Neuronal stem cell (in vitro differentiated cells): ENCODE results near the gene PTPRT.

Experiments used
- DNase-seq: peaks from one replicate; pipeline ENCODE4 v3.0.0-alpha.2; 2013; ENCODE audit warnings: low spot score
- H2AFZ ChIP-seq: one replicate; pipeline ENCODE4 v1.6.1; 2013; ENCODE audit warnings: mild to moderate bottlenecking, low read length, inconsistent platforms
- H2AK5ac ChIP-seq: 2 replicates; pipeline ENCODE4 v1.6.1; 2013; ENCODE audit warnings: low read depth, mild to moderate bottlenecking, inconsistent platforms, low read length, moderate library complexity, mixed read lengths
- H2BK120ac ChIP-seq: 2 replicates; pipeline ENCODE4 v1.6.1; 2013; ENCODE audit warnings: low read depth, mild to moderate bottlenecking, inconsistent platforms, low read length, moderate library complexity, mixed read lengths
- H2BK12ac ChIP-seq: one replicate; pipeline ENCODE4 v1.6.1; 2013; ENCODE audit warnings: low read length, inconsistent platforms
- H2BK15ac ChIP-seq: 2 replicates; pipeline ENCODE4 v1.6.1; 2013; ENCODE audit warnings: mild to moderate bottlenecking, low read length, inconsistent platforms, mixed read lengths
- H2BK5ac ChIP-seq: one replicate; pipeline ENCODE4 v1.6.1; 2013; ENCODE audit warnings: inconsistent platforms, mild to moderate bottlenecking, low read length, moderate library complexity
- H3K14ac ChIP-seq: one replicate; pipeline ENCODE4 v1.6.1; 2013; ENCODE audit warnings: low read length, inconsistent platforms
- H3K18ac ChIP-seq: 2 replicates; pipeline ENCODE4 v1.6.1; 2013; ENCODE audit warnings: low read length, inconsistent platforms
- H3K23ac ChIP-seq: 2 replicates; pipeline ENCODE4 v1.6.1; 2013; ENCODE audit warnings: low read depth, mild to moderate bottlenecking, mixed read lengths, low read length, inconsistent platforms; ENCODE audit not compliant: poor library complexity
- H3K27ac ChIP-seq: replicated peaks from 3 replicates; pipeline ENCODE4 v1.5.1; 2013; ENCODE audit warnings: low read length, inconsistent platforms
- H3K27me3 ChIP-seq, 3 experiments: 2 replicates each; pipeline ENCODE4 v1.6.1; 2013; ENCODE audit warnings: low read length in 3 of 3, mild to moderate bottlenecking in 2 of 3, inconsistent platforms in 1 of 3, low read depth in 1 of 3, mixed read lengths in 1 of 3, moderate library complexity in 1 of 3; ENCODE audit not compliant: control insufficient read depth in 3 of 3, insufficient read depth in 3 of 3
- H3K36me3 ChIP-seq, 2 donors: replicated peaks in 1 of 2; 2 replicates each; pipeline ENCODE4 v1.6.1; 2013; ENCODE audit warnings: low read length in 2 of 2; ENCODE audit not compliant: control insufficient read depth in 2 of 2, insufficient read depth in 2 of 2
- H3K4ac ChIP-seq: 2 replicates; pipeline ENCODE4 v1.6.1; 2013; ENCODE audit warnings: inconsistent platforms, mild to moderate bottlenecking, low read length, moderate library complexity
- H3K4me1 ChIP-seq, 2 donors: 1 replicate in 1 of 2; 2 replicates in 1 of 2; pipeline ENCODE4 v1.6.1; 2013; ENCODE audit warnings: low read length in 2 of 2, low read depth in 1 of 2; ENCODE audit not compliant: control insufficient read depth in 2 of 2, insufficient read depth in 1 of 2
- H3K4me2 ChIP-seq: one replicate; pipeline ENCODE4 v1.6.1; 2013; ENCODE audit warnings: mild to moderate bottlenecking, low read length, inconsistent platforms; ENCODE audit not compliant: insufficient read depth, poor library complexity, severe bottlenecking
- H3K4me3 ChIP-seq, 2 donors: 2 replicates each; pipeline ENCODE4 v1.5.1; 2013; ENCODE audit warnings: low read length in 2 of 2, mild to moderate bottlenecking in 2 of 2, inconsistent platforms in 1 of 2, moderate library complexity in 1 of 2
- H3K79me1 ChIP-seq: one replicate; pipeline ENCODE4 v1.6.1; 2013; ENCODE audit warnings: low read depth, mild to moderate bottlenecking, inconsistent platforms, low read length, moderate library complexity
- H3K9ac ChIP-seq: one replicate; pipeline ENCODE4 v1.6.1; 2013; ENCODE audit warnings: mild to moderate bottlenecking, low read depth, low read length, inconsistent platforms; ENCODE audit not compliant: poor library complexity
- H3K9me3 ChIP-seq, 2 donors: replicated peaks in 1 of 2; 2 replicates each; pipeline versions ENCODE3 to v1.6.1; 2013; ENCODE audit warnings: low read length in 2 of 2, mild to moderate bottlenecking in 2 of 2, inconsistent platforms in 1 of 2, low read depth in 1 of 2, mixed read lengths in 1 of 2, moderate library complexity in 1 of 2; ENCODE audit not compliant: control insufficient read depth in 2 of 2, insufficient read depth in 1 of 2
- H4K8ac ChIP-seq: one replicate; pipeline ENCODE4 v1.6.1; 2013; ENCODE audit warnings: low read depth, mild to moderate bottlenecking, inconsistent platforms, low read length, moderate library complexity
- H4K91ac ChIP-seq: one replicate; pipeline ENCODE4 v1.6.1; 2013; ENCODE audit warnings: low read length, low read depth, mild to moderate bottlenecking, inconsistent platforms; ENCODE audit not compliant: poor library complexity
- WGBS, 2 donors: extraction: QIAGEN DNeasy Blood & Tissue Kit; methylation state at CpG; one replicate each; pipeline ENCODE4 v1.1.7; 2013; ENCODE audit warnings: missing lambda C conversion rate in 2 of 2, mixed read lengths in 1 of 2; ENCODE audit not compliant: insufficient read length in 2 of 2, insufficient replicate concordance in 1 of 2; ENCODE audit errors: extremely low coverage in 2 of 2; 5-methylcytosine and 5-hydroxymethylcytosine counted together

PTPRT gene

DNA sequence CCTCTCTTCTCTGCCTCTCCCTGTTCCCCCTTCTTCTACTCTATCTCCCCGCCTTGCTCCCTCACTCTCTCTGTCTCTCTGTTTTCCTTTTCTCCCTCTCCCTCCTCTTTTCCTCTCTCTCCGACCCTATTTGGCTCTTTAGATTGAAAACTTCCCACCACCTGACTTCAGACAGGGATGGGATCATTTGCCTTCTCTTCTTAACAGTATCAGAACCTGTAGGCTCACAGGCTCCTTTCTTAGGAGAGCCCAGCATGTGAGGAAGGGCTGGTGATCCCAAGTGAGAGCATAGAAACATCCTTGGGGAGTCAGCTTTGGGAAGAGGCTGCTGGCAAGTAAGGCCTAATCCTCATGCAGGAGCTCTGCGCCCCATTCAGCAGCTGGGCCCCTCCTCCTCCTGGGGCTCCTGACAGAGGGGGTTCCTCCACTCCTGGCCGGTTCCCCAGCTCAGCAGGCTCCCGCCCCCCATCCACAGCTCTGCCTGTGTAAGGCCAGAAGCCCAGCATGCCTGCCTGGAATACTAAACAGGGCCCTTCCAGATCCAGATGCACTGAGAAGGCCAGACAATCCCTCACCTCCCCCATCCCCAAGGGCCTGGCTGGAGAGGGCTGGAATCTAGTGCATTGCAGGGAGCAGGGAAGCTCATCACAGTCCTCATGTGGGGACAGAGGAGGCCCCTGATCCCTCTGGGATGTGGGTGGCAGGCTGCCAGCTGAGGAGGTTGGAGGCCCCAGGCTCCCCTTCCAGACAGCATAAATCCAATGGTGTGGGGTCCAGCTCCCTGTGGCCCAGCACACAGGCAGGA lies 93.4 kb downstream of the PTPRT start:
- peaks cover 0 to 7% of the 10 kb centered on the region in 2 donors for H3K4me1 ChIP-seq
- no peak overlapping the region for H4K8ac ChIP-seq
- H2AFZ ChIP-seq: peak overlapping the region; percentile 51
- H3K23ac ChIP-seq: no peak overlapping the region
- no peaks in the 10 kb centered on the region for H3K36me3 ChIP-seq
- H2BK12ac ChIP-seq: no peak overlapping the region
- H3K4me3 ChIP-seq: no peak overlapping the region
- H2BK120ac ChIP-seq: no peak overlapping the region
- H3K4me2 ChIP-seq: no peak overlapping the region
- H2BK5ac ChIP-seq: no peak overlapping the region
- peak overlapping the region; percentile 42 for H3K18ac ChIP-seq
- H3K4ac ChIP-seq: no peak overlapping the region
- no peak overlapping the region for H2BK15ac ChIP-seq
- H3K79me1 ChIP-seq: no peaks in the 10 kb centered on the region
- H3K14ac ChIP-seq: no peak overlapping the region
- no peak for DNase-seq
- WGBS, 2 donors: no CpG with 5 or more reads among the region's 5 CpGs
- H4K91ac ChIP-seq: peak overlapping the region; percentile 26
- H3K9ac ChIP-seq: no peak overlapping the region
- no peaks in the 10 kb centered on the region for H3K9me3 ChIP-seq
- no peak overlapping the region for H2AK5ac ChIP-seq
- H3K27ac ChIP-seq: no peak overlapping the region
- no peaks in the 10 kb centered on the region for H3K27me3 ChIP-seq

DNA sequence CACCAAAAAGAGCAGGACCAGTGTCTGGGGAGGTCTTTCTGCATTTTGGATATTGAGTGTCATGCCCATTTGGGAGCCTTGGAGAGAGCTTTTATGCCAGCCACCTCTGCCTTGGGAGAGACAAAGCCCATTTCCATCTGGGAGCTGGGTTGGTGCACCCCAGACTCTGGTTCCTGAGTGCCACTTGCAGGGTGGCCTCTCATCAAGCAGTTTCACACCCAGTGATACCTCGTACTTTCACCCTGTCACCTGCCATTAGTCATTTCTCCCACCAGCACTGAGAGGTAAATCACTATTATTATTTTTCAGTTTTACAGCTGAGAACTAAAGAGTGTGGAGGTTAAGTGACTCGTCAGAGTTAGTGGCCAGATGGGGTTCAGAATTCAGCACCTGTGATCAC lies 94.7 kb downstream of the PTPRT start:
- Histone ChIP-seq H2AK5ac (no peak overlapping the region), H3K9me3 (no peaks in the 10 kb centered on the region), H3K4me2 (no peak overlapping the region), H2BK120ac (no peak overlapping the region), H3K27ac (no peak overlapping the region), H2BK5ac (no peak overlapping the region), H3K14ac (no peak overlapping the region), H4K91ac (no peak overlapping the region), H3K79me1 (no peaks in the 10 kb centered on the region), H2BK15ac (no peak overlapping the region), H3K23ac (no peak overlapping the region), H3K18ac (no peak overlapping the region), H3K4me3 (no peak overlapping the region), H3K36me3 (no peaks in the 10 kb centered on the region), H2AFZ (no peak overlapping the region), H3K27me3 (no peaks in the 10 kb centered on the region), H3K4me1 (peaks cover 0 to 7% of the 10 kb centered on the region in 2 donors), H4K8ac (no peak overlapping the region), H2BK12ac (no peak overlapping the region), H3K9ac (no peak overlapping the region), H3K4ac (no peak overlapping the region)
- no CpG with 5 or more reads among the region's 2 CpGs for WGBS, 2 donors
- DNase-seq: no peak

DNA sequence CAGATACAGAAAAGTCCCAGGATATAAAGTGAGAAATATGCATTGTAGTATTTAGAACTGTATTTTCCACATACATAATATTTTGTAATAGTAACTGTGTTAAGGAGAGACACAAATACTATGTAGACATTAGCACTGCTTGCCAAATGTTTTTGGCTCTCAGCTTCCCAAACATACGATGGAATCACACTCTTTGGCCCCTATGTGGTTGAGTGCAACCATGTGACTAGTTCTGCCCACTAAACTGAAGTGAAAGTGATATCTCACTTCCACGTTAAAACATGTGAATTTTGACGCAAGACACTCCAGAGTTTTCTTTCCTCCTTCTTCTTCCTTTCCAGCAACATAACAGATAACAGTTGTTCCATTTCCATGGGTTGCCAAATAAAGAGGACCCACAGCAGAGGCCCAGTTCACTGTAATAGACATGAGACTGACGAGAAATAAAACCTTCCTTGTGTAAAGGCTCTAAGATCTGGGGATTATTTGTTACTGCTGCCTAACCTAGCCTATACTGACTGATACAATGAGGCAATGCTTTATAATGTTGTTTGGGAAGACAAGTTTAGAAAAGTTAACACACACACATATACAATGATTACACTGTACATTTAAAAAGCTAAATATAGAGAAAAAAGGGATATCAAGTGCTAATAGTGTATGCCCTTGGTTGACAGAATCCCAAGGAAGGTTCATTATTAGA lies 97.2 kb downstream of the PTPRT start:
- Histone ChIP-seq H3K36me3 (no peaks in the 10 kb centered on the region), H2AFZ (no peak overlapping the region), H2BK120ac (no peak overlapping the region), H3K9ac (no peak overlapping the region), H2BK15ac (no peak overlapping the region), H3K4me1 (peaks cover 0 to 7% of the 10 kb centered on the region in 2 donors), H3K14ac (no peak overlapping the region), H3K4me2 (no peak overlapping the region), H3K79me1 (no peaks in the 10 kb centered on the region), H3K4me3 (no peak overlapping the region), H3K18ac (no peak overlapping the region), H2BK12ac (no peak overlapping the region), H4K8ac (no peak overlapping the region), H3K27ac (no peak overlapping the region), H2BK5ac (no peak overlapping the region), H3K27me3 (no peaks in the 10 kb centered on the region), H2AK5ac (no peak overlapping the region), H3K23ac (no peak overlapping the region), H4K91ac (no peak overlapping the region), H3K4ac (no peak overlapping the region), H3K9me3 (no peaks in the 10 kb centered on the region)
- no CpG with 5 or more reads among the region's 4 CpGs for WGBS, 2 donors
- no peak for DNase-seq

DNA sequence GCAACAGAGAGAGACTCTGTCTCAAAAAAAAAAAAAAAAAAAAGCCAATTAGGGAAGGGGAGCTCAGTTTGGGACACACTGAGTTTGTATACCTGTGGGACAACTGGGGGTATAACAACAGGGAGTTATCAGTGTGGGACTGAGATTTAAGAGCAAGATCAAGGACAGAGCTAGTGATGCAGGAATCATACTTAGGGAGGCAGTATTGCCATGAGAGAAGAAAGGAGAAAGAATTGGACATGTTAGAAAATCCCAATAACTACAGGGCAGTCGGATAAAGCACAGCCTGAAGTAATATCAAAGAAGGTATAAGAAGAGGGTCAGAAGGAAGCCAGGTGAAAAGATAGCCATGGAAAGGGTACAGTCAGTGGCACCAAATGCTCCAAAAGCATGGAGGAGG lies 121.2 kb downstream of the PTPRT start:
- H3K27ac ChIP-seq: no peak overlapping the region
- H3K14ac ChIP-seq: no peak overlapping the region
- H3K18ac ChIP-seq: no peak overlapping the region
- no peak for DNase-seq
- H3K36me3 ChIP-seq: no peaks in the 10 kb centered on the region
- H4K8ac ChIP-seq: no peak overlapping the region
- H3K9ac ChIP-seq: no peak overlapping the region
- H3K4me1 ChIP-seq: no peaks in the 10 kb centered on the region
- no peak overlapping the region for H4K91ac ChIP-seq
- no peak overlapping the region for H2BK12ac ChIP-seq
- H3K23ac ChIP-seq: no peak overlapping the region
- peaks cover 0 to 2% (median 0%) of the 10 kb centered on the region in 3 experiments for H3K27me3 ChIP-seq
- H3K79me1 ChIP-seq: no peaks in the 10 kb centered on the region
- no peaks in the 10 kb centered on the region for H3K9me3 ChIP-seq
- H2BK5ac ChIP-seq: no peak overlapping the region
- no CpG with 5 or more reads among the region's 1 CpG for WGBS, 2 donors
- H2BK15ac ChIP-seq: no peak overlapping the region
- H2AFZ ChIP-seq: no peak overlapping the region
- H3K4ac ChIP-seq: no peak overlapping the region
- no peak overlapping the region for H3K4me3 ChIP-seq
- H2BK120ac ChIP-seq: no peak overlapping the region
- no peak overlapping the region for H2AK5ac ChIP-seq
- no peak overlapping the region for H3K4me2 ChIP-seq
